Stimulated activated CD4-positive, alpha-beta T cell treated with anti-CD3 and anti-CD28 coated beads, Interleukin-4, amount 100 ng/mL, for 4 hours (primary cell): ENCODE data around the gene MAEA.
"Not testable (repeated sequence)": the region's sequence is repeated elsewhere in the genome, so short reads cannot be mapped to it uniquely, and the experiment has no call there.

Source experiments
- DNase-seq, 2 experiments: peaks; one replicate each; pipeline ENCODE4 v3.0.0-alpha.2; 2020

Gene MAEA

GRCh38 chr4:1369479-1370079 is 79.9 kb downstream of the MAEA start:
- no peak for DNase-seq

GRCh38 chr4:1370321-1371124 is 80.8 kb downstream of the MAEA start:
- no peak for DNase-seq

GRCh38 chr4:1371176-1372165 is 81.8 kb downstream of the MAEA start:
- no peak for DNase-seq

GRCh38 chr4:1372576-1372975 is 82.9 kb downstream of the MAEA start:
- DNase-seq: not testable (repeated sequence)

GRCh38 chr4:1373892-1374705 is 84.4 kb downstream of the MAEA start:
- DNase-seq: no peak

- no peak for DNase-seq
These were observed 85.0 kb downstream of the MAEA start for GRCh38 chr4:1374706-1375045.

GRCh38 chr4:1375051-1375721 is 85.5 kb downstream of the MAEA start:
- no peak for DNase-seq

GRCh38 chr4:1375761-1376322 is 86.2 kb downstream of the MAEA start:
- no peak for DNase-seq

- no peak for DNase-seq
These were observed 86.7 kb downstream of the MAEA start for GRCh38 chr4:1376391-1376840.

- DNase-seq: no peak
These were observed 87.3 kb downstream of the MAEA start for GRCh38 chr4:1376841-1377605.

GRCh38 chr4:1377606-1378261 is 88.0 kb downstream of the MAEA start:
- DNase-seq: no peak

GRCh38 chr4:1378559-1379231 is 89.0 kb downstream of the MAEA start:
- DNase-seq: no peak

GRCh38 chr4:1379351-1379781 is 89.7 kb downstream of the MAEA start:
- DNase-seq: no peak

GRCh38 chr4:1379801-1380331 is 90.2 kb downstream of the MAEA start:
- DNase-seq: no peak

GRCh38 chr4:1380368-1381151 is 90.9 kb downstream of the MAEA start:
- no peak for DNase-seq

GRCh38 chr4:1381181-1381621 is 91.5 kb downstream of the MAEA start:
- DNase-seq: no peak

- DNase-seq: no peak
These were observed 92.4 kb downstream of the MAEA start for GRCh38 chr4:1381944-1382541.
